GM18511 (cell line): ENCODE measurements around the gene MTIF3.
"Not testable (repeated sequence)": the region's sequence is repeated elsewhere in the genome, so short reads cannot be mapped to it uniquely, and the experiment has no call there.

Experiments
- ATAC-seq: cut with Tn5 transposase; IDR thresholded peaks from one replicate; pipeline ENCODE4 v1.9.1; 2021; ENCODE audit warnings: mild to moderate bottlenecking, moderate library complexity; ENCODE audit not compliant: unreplicated experiment

Gene MTIF3

DNA sequence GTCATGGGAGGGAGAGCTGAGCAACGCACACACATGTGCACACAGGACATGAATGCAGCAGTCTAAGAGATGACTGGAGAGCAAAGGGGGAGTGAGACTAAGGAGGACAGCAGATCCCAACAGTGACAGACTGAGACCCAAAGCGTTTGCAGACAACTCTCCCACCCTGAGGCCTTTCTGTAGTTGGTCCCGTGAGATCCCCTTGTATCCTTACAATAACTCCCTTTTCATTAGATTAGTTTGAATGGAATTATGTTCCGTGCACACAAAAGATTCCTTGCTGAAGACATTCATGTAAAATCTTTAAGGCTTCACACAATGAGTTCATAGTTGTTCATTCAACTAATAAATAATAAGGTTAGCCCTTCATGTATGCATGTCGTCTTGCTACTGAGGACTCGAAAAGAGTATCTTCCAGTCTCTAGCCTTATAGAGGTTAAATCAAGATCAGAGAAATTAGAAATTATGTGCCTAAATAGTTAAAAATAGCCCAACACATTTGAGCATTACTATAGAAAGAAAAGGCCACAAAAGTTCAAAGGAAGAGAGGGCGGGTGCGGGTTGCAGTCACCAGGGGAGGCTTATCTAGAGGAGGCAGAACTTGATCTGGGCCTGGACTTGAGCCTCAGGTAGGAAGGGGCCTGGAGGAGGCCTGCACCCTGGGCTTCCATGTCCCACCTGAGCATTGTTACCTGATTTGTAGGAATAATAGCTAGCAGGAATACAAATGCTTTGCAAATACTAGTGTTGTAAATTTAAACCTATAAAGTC, 29.1 kb downstream of the MTIF3 start:
- ATAC-seq = no peak

DNA sequence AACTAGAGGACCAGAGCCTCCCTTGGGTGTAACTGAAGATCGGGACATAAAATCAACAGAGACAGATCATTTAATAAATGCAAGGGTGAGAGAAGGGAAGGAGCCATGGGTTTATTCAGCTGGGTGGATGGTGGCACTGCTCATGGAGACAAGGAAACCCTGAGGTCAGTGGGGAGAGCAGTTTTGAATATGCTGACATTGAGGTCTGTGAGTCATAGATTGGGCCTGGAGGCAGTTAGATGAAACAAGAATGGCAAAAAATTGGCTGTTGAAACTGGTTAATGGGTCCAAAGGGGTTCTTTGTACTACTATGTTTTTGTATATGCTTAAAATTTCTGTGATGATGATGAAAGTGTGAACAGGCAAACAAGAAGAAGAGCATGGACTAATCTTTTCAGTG, 31.0 kb downstream of the MTIF3 start:
- no peak for ATAC-seq

DNA sequence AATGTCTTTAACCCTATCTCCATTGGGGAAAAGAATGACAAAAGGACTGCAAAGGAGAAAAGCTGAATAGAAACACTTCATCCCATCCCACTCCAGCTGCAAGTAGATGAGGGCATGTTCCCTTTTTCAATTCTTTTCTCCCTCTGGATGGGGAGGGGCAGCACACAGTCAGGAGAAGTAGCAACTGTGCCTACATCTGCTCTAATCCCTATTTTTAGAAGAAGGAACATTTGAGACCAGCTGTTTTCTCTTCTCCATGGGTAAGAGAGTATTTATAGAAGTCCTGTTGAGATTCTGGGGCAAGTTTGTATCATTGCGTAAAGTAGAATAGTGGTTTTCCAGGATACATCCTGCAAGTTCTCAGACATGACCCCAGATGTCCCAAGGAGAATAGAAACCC, 35.2 kb downstream of the MTIF3 start:
- ATAC-seq = no peak

DNA sequence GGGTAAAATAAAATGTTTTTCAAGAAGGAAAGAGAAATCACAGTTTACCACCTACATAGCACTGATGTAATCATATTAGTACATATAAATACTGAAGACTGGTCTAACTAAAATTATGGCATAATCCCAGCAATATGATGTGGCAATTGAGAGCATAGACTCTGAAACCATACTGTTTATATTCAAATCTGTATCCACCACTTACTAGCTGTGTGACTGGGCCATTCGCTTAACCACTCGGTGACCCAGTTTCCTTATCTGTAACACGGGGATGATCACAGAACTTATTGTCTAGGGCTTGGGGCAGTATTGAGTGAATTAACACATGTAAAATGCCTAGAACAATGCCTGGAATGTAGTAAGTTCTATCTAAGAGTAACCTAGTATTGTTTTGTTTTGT, 39.0 kb downstream of the MTIF3 start:
- ATAC-seq = no peak

DNA sequence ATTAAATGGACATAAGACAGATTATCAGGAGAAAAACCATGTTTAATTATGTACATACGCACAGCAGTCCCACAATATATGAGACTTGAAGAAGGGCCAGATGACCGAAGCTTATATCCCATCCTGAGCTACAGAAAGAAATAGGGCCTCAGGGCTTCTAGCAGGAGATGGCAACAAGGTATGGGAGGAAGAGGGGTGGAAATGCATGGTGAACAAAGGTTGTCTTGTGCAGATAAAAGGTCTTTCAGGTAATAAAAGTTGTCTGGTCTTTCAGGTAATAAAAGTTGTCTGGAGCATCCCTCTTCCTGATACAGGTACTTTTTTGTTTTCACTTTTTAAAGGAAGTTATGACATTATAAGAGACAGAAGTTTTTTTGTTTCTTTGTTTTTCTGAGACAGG, 41.4 kb downstream of the MTIF3 start:
- ATAC-seq = no peak

DNA sequence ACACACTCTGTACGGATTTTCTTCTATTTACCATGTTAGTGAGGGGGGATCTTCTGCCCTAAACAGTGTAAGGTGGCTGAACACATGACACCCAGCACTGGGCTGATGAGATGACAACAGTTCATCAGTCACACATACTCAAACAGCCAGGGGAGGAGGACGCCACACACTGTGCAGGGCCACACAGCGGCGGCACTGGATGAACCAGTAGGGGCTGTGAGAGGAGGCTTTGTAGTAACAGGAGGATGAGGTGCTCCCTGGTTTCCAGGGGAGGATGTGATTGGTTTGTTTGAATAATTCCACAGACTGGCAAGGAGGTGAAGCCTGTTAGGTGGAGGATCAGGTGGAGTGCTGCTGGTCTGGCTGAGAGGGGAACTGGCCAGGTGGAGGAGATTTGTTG, 42.3 kb downstream of the MTIF3 start:
- ATAC-seq = no peak

DNA sequence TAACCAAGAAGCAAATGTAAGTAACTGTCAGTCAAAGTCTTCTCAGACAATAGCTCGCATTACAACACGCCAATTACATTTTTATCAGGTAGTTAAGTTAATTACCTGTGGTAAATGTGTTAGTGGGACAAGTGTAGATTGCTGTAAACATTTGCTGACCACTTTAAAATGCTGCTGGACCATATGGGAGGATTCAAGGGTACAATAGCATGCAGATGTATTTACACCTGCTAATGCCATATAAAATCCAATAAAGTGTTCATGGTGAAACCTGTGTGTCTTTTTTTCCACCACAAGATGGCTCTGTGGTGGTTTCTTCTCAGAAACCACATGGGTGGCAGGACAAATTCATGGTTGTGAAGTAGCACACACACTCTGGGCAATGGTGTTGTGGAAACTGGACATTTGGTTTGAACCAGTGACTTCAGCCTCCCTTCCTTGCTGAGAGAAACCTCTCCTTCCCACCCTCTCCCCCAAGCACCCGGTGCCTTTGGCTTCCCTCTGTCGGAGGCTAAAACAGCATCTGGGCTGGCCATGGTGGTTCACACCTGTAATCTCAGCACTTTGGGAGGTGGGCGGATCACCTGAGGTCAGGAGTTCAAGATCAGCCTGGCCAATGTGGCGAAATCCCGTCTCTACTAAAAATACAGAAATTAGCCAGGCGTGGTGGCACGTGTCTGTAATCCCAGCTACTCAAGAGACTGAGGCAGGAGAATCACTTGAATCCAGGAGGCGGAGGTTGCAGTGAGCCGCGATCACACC, 44.0 kb downstream of the MTIF3 start:
- no peak for ATAC-seq

DNA sequence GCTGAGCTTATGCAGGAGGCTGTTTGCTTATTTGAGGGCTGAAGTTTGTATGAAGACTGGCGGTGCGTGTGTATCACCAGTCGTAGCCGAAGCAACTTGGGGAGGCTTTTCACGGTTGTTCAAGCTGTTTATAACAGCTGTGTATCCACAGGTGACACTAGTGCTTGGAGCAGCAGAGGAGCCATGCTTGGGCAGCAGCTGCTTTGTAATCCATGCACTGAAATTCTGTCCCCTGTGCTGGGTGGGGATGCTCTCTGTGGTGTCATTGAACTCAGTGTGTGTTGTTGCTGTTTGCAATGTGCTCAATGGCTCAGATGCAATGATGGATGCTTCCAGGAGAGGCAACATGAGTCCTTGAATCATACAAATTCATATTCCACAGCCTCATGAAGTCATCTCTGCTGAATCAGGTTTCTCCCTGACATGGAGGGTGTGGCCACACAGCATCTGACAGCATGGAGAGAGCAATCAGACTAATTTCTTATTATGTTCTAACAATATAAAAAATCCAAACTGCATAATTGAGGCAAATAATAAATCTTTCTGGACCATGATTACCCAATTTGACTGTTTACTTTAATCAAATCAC, 44.7 kb downstream of the MTIF3 start:
- ATAC-seq = no peak

DNA sequence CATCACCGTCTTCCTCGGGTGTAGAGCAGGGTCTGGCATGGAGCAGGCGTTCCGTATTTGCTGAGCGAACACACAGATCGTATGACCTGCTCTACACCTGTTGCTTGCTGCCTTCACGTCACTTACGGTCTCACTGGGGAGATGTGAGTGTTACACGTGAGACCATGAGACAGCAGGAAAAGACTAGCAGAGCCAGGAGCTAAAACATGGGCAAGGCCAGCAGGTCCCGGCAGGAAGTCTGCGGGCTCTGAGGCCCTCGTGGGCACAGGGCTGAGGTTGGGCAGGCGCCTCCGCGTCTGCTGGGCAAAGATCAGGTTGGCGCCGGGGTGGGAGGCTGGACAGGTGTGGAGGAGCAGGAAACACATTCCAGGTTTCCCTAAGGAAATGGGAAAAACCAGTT, 45.7 kb downstream of the MTIF3 start:
- no peak for ATAC-seq

DNA sequence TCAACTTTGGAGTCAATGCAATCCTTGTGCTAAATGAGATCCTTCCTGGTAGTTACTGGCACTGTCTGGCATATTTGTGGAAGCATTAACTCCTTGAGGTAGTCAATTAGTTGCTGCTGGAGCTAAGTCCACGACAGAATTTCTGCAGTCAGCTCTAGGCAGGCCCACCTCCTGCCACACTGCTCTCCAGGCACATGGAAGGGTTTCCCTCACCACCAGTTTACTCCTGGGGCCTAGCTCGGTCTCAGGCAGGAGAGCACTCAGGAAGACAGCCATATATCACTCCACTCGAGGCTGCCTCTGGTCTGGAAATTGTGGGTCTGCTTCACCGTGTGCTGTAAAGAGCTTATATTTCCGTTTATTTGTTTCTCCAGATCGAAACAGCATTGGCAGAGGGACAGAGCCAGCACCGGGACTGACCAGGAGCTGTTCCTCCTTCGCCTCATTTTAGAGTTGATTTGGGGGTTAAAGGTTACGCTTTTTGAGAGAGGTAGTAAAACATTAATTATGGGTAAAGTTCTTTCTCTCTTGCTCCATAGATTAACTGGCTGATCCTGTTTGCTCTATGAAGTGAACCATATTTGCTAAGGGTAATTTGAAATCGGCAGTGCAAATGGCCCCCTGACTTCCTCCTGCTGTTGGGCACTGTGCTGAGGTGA, 46.5 kb downstream of the MTIF3 start:
- no peak for ATAC-seq

DNA sequence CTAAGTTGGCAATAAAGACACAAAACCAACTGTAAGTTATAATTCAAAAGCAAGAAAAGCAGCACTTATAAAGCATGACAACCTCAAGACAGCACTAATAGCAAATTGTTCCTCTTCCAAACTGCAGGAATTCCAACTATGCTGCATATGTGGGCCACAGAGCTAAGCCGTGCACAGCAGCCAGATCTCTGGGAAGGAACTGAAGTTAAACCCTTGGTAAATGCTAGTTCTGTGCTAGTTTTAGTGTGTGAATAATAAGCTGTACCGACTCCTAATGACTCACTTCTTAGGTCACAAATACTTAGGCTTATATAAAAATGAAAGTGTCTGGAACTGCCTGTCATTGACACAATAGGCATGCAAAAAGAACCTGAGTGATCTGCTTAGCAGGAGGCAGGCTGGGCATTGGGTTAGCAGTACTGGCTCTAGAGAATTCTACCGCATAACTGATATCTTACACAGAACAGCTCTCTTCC, 47.1 kb downstream of the MTIF3 start:
- ATAC-seq = no peak

DNA sequence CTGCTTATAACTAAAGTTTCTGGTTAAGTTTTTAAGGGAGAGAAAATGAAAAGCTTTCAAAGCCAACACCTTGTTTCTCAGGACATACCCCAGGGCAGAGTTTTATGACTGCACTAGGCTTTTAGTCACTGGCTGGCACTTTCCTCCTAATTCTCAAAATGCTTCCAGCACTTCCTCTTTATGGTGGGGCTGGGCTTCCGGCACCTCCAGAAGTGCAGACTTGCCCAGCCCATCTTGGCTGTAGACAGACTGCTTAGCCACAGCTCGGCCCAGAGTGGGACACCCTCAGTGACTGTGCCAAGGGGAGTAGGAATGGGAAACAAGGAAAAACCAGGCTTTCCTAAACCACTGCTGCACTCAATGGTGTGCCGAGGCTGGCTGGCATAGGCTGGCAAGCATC, 49.2 kb downstream of the MTIF3 start:
- ATAC-seq = no peak

DNA sequence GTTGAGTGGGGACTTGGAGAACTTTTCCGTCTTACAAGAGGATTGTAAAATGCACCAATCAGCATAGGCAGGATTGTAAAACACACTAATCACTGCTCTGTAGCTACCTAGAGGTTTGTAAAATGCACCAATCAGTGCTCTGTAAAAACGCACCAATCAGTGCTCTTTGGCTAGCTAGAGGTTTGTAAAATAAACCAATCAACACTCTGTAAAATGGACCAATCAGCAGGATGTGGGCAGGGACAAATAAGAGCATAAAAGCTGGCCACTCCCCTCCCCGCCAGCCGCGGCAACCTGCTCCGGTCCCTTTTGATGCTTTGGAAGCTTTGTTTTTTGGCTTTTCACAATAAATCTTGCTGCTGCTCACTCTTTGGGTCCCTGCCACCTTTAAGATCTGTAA, 50.0 kb downstream of the MTIF3 start:
- ATAC-seq = not testable (repeated sequence)

DNA sequence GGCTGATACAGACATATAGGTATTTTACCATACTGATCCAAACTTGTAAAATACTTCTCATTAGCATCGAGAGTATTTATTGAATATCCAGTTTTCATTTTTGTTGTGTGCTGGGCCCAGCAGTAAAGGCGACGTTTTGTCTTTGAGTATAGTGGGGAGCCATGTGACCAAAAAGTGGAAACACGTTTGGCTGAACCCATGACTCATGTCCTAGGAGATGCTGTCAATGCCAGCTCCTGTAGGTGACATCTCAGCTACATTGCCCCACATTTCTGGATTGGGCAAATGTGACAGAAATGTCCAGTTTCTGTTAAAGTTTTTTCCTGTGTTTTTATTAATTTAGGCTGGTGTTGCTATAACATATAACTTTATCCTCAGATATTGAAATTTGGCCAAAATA, 52.0 kb downstream of the MTIF3 start:
- no peak for ATAC-seq

DNA sequence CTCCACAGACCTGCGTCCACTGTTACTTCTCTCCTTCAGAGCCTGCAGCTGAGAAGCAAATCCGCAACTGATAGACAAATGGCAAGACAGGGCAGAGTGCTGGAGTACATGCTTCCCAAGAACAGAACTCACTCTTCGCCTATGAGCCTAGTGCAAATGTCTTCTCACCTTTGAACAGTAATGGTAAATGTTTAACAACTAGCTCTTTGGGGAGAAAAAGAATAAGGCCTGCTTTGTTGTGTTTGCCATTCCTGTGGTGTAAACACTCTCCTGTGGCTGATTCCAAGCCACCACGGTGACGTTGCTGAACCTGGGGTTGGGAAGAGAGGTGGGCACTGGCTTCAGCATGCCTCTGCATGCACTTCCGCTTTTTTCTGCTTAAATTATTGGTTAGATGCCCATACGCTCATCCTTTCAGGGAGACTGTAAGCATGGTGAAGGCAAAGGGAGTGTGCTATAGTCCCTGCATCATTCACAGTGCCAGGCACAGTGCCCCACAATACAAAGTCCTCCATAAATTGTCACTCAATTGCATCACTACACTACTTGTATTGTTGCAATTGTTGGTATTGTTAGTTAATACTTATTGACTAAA, 54.0 kb downstream of the MTIF3 start:
- ATAC-seq = no peak

DNA sequence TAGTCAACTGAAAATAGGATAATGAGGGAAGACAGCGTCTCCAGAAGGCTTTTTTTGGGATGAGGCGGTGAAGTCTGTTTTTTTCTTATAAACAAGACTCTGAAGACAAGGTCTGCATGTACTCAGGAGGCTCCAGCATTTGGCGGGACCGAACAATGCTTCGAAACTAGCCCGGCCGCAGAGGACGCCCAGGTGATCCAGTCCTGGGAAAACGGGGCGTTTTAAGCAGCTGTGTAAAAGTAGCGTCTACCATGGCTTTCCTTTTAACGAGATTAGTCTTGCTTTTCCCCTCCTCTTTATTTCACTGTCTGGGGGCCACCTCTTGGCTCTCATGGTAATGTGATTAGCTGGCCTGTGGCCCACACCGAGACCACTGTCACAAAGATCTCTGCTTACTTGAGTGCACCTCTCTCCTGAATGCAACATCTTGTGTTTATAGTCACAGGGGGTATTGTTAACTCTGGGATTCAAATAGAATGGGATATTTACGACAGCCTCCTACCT, 55.3 kb downstream of the MTIF3 start:
- no peak for ATAC-seq

DNA sequence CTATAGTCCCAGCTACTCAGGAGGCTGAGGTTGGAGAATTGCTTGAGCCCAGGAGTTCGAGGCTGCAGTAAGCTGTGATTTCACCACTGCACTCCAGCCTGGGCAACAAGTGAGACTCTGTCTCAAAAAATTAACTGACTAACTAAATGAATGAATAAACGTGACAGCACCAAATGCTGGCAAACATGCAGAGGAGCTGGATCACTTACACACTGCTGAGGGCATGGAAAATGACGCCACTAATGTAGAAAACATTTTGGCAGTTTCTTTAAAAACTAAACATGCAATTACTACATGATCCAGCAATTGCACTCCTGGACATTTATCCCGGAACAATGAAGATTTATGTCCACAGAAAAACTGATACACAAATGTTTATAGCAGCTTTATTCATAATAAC, 57.3 kb downstream of the MTIF3 start:
- no peak for ATAC-seq

DNA sequence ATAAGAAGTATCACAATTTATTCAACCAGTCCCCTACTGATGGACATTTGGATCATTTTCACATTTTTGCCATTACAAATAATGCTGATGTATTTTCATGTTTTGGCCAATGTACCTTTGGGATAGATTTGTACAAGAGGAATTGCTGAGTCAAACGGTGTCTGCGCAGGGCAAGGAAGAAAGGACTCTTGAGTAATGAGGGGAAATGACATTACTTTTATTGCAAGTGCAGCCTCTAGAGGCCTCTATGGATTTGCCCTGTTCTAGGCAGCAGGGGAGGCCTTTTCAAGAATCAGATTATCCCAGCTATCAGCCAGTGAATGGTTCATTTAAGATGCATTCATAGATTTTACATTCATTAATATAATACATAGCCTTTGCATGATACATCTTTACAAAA, 58.9 kb downstream of the MTIF3 start:
- no peak for ATAC-seq

DNA sequence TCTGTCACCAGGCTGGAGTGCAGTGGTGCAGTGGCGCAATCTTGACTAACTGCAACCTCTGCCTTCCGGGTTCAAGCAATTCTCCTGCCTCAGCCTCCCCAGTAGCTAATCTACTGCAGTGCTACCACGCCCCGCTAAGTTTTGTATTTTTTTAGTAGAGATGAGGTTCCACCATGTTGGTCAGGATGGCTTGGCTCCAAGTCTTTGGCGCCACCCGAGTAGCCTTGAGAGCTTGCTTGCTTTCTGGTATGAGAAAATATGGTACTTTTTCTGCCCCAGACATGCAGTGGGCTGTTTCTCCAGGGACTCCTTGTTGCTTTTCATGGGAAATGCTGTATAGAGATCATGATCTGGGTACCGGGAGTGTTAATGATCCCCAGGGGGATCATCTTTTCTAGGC, 60.5 kb downstream of the MTIF3 start:
- no peak for ATAC-seq

DNA sequence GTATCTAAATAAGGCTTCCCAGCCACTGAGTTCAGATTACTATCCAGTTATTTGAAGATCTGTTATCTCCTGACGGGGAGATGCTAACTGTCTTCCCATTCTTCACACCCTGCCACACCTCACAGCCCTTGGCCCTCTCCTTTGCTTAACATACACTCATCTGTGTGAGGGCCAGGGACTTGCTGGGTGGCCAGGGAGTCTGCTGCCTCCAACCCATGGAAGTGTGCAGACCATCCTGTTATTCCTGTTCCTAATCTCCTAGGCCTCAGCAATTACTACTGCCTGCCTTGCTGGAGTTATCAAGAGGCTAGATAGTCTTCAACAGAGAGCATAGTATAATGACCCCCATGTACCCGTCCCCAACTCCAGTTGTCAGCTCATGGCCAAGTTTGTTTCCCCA, 62.1 kb downstream of the MTIF3 start:
- no peak for ATAC-seq
